ENCODE measurements around the gene PDXK.
"Not testable (repeated sequence)": the region's sequence is repeated elsewhere in the genome, so short reads cannot be mapped to it uniquely, and the experiment has no call there.

PDXK gene

GRCh38 chr21:43718872-43719747 is at the start of gene PDXK:
Gene PDXK, plus strand, starts transcription at chr21:43719129. Its CDS starts 166 bp downstream, at chr21:43719295.
- in situ Hi-C loops (cut with MboI; ENCODE audit: low sequenced_read_pairs) = no loop called here

- in situ Hi-C loops (cut with MboI; ENCODE audit: low sequenced_read_pairs) = no loop called here
Measured at GRCh38 chr21:43669828-43670605, 48.9 kb upstream of the PDXK start.

- in situ Hi-C loops (cut with MboI; ENCODE audit: low sequenced_read_pairs) = no loop called here
Measured at GRCh38 chr21:43675871-43676270, 43.1 kb upstream of the PDXK start.

DNA sequence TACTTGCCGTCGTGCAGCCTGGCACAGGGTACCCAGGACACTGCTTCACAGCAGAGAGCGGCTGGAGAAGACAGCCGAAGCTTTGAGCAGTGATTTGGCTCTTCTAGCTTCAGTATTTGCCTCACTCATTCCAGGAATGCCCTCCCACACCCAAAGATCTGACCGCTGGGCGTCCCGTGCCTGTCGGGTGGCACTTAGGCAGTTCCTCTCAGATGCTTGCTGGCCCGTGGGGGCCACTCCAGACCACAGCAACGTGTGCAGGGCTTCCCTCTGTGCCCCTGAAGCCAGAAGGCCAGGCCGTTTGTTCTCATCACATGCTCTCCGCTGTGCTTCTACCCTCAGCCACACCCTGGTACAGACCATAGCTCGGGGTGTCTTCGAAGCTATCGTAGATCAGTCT is 42.5 kb upstream of the PDXK start:
- in situ Hi-C loops (cut with MboI; ENCODE audit: low sequenced_read_pairs) = no loop called here

DNA sequence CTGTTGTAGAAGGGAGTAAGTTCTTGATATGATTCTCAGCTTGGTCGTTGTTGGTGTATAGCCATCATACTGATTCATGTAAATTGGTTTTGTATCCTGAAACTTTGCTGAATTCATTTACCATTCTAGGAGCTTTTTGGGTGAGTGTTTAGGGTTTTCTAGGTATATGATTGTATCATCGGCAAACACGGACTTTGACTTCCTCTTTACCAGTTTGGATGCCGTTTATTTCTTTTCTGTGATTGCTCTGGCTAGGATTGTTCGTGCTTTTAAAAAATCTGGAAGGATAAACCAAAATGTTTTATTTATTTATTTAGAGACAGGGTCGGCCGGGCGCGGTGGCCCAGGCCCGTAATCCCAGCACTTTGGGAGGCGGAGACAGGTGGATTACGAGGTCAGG is 39.0 kb upstream of the PDXK start:
- in situ Hi-C loops (cut with MboI; ENCODE audit: low sequenced_read_pairs) = no loop called here

- in situ Hi-C loops (cut with MboI; ENCODE audit: low sequenced_read_pairs) = not testable (repeated sequence)
Measured at GRCh38 chr21:43680421-43680820, 38.5 kb upstream of the PDXK start.

- in situ Hi-C loops (cut with MboI; ENCODE audit: low sequenced_read_pairs) = no loop called here
Measured at GRCh38 chr21:43681650-43682049, 37.3 kb upstream of the PDXK start.

DNA sequence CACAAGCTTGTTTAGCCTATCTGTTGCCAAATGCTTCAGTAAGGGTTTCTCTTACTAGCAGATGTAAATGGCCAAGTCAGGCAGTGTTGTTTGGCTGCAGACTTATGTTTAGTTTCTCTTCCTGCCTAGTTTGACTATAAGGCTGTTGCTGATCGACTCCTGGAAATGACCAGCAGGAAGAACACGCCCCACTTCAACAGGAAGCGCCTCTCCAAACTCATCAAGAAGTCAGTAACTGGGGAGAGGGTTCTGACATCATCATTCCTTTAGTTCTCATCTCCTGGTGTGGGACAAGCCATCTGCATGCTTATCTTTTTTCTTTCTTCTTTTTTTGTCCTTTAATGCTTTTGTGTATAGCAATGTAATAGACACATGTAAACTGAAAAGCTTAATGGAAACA is 34.5 kb upstream of the PDXK start:
- in situ Hi-C loops (cut with MboI; ENCODE audit: low sequenced_read_pairs) = no loop called here

DNA sequence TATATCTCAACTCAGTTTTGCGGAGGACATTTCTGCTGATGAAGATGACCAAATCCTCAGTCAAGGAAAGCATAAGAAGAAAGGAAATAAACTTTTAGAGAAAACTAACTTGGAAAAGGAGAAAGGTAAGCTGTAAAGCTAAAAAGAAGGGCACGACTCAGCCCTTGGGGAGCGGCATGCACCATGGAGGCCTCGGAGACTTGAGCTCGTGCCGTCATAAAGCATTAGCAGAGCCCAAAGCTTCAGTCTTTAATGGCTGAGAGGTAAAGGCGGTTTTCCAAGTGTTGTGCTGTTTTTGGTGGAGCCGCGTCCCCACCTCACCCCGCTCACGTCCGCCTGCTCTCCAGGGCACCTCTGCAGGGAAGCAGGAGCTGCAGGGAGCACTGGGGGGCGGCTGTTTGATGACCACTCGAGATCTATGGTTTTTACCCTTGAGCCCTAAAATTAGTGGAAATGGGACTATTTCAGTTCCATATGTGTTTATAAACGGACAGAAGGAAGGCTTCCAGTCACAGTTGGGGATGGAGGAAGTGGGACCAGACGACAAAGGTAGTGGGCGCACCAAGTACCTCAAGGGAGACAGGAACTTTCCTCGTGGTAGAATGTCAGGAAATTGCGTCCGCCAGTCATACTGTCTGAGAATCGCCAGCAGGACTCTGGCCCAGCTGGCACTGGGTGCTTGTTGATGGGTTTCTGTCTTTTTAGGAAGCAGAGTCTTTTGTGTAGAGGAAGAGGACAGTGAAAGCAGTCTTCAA is 31.9 kb upstream of the PDXK start:
- in situ Hi-C loops (cut with MboI; ENCODE audit: low sequenced_read_pairs) = no loop called here

GRCh38 chr21:43687566-43688399 is 31.1 kb upstream of the PDXK start:
- in situ Hi-C loops (cut with MboI; ENCODE audit: low sequenced_read_pairs) = no loop called here

DNA sequence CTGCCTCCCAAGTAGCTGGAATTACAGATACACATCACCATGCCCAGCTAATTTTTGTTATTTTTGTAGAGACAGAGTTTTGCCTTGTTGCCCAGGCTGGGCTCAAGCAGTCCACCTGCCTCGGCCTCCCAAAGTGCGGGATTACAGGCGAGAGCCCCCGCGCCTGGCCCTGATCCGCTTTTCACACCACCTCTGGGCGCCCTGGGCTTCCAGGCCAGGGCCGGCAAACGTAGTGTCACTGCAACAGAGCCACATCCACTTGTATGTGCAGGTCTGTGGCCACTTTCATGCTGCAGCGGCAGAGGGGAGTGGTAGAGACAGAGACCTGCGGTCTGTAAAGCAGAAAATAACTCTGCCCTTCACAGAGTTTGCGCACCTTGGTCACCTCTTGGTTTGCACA is 30.0 kb upstream of the PDXK start:
- in situ Hi-C loops (cut with MboI; ENCODE audit: low sequenced_read_pairs) = no loop called here

DNA sequence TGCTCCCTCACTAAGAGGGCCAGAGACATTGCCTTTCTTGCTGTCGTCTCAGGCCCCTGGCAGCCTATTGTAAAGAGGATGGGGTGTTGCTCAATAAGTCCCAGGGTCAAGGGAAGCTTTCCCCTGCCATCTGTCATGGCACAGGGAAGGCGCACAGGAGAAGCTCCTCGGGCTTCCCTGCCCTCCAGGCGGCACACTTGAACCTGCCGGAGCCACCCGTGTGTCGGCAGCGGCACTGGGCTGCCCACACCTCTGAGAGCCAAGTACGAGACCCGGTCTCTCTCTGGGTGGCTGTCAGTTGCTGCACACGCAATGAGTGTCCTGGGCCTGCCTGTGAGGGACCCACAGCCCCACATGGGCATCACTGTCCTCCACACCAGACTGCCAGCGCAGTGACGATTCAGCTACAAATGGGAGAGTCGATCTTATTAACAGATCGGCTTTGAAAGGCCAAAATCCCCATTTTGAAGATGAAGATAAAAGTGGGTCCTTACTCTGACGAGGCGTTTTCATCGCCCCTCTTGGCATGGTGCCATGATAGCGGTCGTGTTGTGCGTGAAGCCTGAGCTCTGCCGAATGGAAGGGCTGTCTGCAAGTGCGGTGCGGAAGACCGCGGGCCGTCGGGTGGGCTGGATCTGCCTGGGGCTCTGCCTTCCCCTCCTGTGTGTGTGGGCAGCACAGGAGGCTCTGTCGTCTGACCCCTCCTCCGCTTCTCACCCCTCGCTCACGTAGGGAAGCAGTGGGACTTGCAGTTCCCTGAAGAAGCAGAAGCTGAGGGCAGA is 29.2 kb upstream of the PDXK start:
- in situ Hi-C loops (cut with MboI; ENCODE audit: low sequenced_read_pairs) = no loop called here

DNA sequence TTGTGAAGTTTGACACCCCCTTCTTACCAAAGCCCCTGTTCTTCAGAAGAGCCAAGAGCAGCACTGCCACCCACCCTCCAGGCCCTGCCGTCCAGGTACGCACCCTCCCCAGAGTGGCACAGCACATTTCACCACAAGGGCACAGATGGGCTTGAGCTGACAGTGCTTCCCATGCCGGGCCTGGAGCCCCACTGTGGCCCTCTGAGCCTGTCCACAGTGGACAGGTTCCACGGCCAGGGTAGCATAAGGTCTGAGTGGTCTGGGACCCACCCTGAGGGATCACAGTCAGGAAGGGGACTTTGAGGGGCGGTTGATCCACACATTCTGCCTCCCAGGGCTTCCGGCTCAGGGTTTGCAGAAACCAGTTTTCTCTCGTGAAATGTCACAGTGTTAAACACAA is 28.6 kb upstream of the PDXK start:
- in situ Hi-C loops (cut with MboI; ENCODE audit: low sequenced_read_pairs) = no loop called here

GRCh38 chr21:43691086-43691795 is 27.7 kb upstream of the PDXK start:
- in situ Hi-C loops (cut with MboI; ENCODE audit: low sequenced_read_pairs) = no loop called here

DNA sequence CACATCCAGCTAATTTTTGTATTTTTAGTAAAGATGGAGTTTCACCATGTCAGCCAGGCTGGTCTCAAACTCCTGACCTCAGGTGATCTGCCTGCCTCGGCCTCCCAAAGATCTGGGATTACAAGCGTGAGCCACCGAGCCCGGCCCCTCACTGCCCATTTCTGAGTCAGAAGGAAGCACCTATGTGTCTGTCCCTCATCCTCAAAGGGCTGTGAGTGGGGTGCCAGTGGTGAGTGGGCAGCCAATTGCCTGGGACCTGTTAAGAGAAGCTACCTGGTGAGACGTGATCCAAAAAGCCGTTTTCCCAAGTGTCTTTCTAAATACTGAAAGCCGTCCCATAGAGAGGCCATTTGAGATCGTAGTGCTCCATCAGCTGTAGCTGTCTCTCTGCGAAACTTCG is 27.1 kb upstream of the PDXK start:
- in situ Hi-C loops (cut with MboI; ENCODE audit: low sequenced_read_pairs) = no loop called here

DNA sequence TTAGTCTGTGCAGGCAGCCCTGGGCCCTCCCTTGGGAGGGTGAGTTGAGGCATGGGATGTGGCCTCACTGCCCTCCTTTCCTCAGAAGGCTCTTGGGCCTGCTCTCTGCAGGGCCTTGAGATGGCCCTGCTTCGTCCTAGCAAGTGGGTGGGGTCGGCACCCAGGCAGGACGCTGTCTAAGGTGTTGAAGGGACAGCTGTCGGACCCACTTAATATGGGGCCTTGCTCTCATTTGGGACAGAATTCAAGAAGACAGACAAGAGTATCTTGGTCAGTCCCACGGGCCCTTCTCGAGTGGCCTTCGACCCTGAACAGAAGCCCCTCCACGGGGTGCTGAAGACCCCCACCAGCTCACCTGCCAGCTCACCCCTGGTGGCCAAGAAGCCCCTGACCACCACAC is 26.0 kb upstream of the PDXK start:
- in situ Hi-C loops (cut with MboI; ENCODE audit: low sequenced_read_pairs) = no loop called here

GRCh38 chr21:43693981-43694380 is 24.9 kb upstream of the PDXK start:
- in situ Hi-C loops (cut with MboI; ENCODE audit: low sequenced_read_pairs) = no loop called here

DNA sequence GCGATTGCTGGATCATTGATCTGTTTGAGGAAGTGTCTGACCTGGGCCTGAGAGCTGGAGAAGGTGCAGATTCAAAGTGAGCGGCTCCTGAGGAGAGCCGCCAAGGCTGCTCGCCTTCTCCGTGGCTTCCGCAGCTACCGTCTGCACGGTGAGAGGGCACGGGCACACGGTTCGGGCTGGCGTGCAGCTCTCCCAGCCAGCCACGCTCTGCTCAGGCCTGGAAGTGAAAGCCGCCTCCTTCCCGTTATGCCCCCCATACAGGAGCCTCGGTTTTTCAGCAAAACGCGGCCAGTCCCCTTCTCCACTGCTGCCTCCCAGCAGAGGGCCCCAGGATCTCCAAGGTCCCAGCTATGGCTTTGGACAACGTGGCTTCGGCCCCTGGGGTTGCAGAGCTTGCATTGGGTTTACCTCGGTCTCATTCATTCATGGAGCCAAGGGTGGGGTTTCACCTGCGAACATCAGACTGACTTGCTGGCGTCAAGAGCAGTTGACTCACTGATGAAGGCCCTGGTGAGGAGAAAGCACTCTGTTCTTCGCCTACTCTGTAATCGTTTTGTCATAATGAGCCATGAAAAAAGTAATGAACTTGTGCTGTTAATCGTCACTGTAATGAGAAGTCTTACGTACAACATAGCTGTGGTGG is 24.4 kb upstream of the PDXK start:
- in situ Hi-C loops (cut with MboI; ENCODE audit: low sequenced_read_pairs) = no loop called here

DNA sequence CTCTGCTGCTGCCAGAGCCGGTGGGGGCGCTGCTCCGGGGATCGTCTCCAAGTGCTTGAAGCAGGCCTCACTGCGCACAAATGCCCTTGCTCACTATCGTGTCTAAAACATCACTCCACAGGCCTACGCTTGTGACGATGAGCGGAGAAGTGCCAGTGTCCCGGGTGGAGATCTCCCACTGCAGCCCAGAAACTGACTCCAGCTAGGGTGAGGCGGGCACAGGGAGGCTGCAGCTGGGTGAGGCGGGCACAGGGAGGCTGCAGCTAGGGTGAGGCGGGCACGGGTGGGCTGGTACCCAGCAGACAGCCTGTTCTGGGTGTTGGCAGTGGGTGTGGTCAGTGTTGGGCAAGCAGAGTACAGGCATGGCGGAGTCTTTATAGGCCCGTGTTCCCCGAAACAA is 22.7 kb upstream of the PDXK start:
- in situ Hi-C loops (cut with MboI; ENCODE audit: low sequenced_read_pairs) = no loop called here
